Pulmonary artery endothelial cell (primary cell): ENCODE data around the gene CFAP68. TPM values are rescaled to one million over a fixed set of nuclear protein-coding genes. Genes with fewer than 3 reads are reported as not detected.
"Not testable (repeated sequence)": the region's sequence is repeated elsewhere in the genome, so short reads cannot be mapped to it uniquely, and the experiment has no call there.

ENCODE experiments used
- DNase-seq: peaks from one replicate; pipeline ENCODE4 v3.0.0-alpha.2; 2011; ENCODE audit warnings: low read depth, low spot score
- total RNA-seq: library from RNA; depleted of rRNA; stranded (reverse); fragments of >200 nt; gene quantifications from 2 replicates; pipeline ENCODE4 v1.2.3, GENCODE V29; 2014

Gene CFAP68
- total RNA-seq, 1 donor from 2014 or later, result 5.7 TPM

DNA sequence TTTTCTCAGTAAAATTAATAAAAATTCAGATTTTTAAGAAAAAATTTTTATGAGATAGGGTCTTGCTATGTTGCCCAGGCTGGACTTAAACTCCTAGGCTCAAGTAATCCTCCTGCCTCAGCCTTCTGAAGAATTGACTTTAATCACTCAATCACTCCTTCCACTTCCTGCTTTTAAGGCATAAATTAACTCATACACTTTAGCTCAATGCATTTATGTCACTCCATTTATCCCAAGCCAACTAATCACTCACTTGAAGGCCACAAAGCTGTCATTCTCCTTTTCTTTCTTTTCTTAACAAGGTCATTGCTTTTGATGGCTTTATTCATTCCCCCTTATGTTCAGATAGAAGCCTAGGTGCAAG, 8.8 kb upstream of the CFAP68 start:
- DNase-seq, result no peak

DNA sequence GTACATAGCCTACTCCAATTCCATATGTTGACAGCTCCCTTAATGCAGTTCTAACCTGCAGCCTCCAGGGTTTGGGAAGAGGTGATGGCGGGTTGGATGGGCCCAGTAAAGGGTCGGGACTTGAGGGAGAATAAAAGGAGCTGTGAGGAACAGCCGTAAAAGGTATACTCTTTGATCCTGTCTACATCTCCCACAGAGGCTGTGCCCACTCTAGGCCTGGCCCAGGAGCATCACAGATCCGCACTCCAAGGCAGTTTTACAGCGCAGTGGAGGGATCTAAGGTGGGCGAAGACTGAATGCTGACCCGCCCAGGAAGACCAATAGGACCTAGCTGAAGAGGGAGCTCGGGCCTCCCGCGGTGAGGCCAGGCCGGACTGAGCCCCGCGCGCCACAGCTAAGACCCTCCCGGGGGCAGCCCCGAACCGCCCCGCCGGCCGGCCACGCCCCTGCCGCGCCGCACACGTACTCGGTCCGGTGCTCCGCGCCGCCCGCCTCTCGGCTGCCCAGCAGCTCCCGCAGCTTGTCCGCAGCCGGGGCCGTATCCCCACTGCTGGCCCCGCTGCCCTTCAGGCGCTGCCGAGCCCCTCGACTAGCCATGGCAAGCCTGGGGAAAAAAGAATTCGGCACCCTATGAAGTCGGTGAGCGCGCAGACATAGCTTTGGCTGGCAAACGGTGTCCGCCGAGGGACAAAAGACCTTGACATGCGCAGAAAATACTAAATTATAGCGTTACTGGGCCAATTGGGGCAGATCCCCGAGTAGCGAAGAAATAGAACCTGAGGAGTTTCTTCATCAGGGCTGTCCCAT, 8.3 kb upstream of the CFAP68 start, which contains the start of gene ALG9:
Gene ALG9, minus strand, starts transcription at position 696 of the 807 bp plus-strand sequence. Its CDS starts 99 bp downstream, at position 597.
- peak; percentile 58 for DNase-seq

GRCh38 chr11:111871693-111872161, 7.6 kb upstream of the CFAP68 start:
- DNase-seq, result no peak

DNA sequence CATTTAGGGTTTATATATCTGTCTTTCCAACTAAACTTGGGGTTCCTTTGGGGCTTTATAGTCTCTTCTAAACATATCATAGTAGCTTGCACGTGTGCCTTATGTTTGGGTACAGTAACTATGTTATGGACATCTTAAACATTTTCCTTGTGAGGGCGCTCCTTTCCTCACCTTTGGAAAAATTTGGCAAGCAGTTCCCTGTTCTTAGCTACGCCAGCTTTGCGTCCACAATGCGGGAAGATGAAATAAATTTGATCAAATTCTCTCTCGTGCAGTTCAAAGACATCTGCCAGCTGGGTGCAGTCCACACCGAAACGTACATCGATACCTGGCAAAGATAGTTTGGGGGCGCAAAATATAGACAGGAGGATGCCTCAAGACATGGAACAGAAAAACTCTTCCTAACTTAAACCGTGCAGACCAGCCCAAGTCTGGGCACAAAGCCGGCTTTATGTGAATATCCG, 924 bp upstream of the CFAP68 start:
- no peak for DNase-seq

DNA sequence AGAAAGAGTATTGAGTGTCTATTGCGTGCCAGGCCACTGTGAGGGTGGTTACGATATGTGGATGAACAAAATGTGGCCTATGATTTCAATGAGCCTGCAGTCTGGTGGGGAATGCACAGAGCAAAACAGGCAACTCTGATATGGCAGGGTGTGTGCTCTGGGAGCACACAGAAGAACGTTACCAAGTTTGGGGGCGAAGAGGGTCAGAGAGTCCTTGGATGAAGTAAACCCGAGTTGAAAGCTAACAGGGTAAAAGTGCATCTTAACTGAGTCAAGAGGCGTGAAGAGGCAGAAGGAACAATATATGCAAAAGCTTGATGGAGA, 258 bp downstream of the CFAP68 start:
- DNase-seq, result no peak

- no peak for DNase-seq
Observed at GRCh38 chr11:111882202-111882601, 2.9 kb downstream of the CFAP68 start.

DNA sequence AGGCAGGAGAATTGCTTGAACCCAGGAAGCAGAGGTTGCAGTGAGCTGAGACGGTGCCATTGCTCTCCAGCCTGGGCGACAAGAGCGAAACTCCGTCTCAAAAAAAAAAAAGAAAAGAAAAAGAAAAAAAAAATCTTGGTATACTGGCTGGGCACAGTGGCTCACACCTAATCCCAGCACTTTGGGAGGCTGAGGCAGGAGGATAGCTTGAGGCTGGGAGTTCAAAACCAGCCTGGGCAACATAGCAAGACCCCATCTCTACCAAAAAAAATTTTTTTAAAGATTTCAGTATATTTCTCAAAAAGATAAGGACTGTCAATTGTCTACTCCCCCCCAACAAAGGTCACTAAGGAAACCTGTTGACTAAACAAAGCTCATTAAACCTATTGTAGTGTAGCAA, 5.7 kb downstream of the CFAP68 start:
- not testable (repeated sequence) for DNase-seq

DNA sequence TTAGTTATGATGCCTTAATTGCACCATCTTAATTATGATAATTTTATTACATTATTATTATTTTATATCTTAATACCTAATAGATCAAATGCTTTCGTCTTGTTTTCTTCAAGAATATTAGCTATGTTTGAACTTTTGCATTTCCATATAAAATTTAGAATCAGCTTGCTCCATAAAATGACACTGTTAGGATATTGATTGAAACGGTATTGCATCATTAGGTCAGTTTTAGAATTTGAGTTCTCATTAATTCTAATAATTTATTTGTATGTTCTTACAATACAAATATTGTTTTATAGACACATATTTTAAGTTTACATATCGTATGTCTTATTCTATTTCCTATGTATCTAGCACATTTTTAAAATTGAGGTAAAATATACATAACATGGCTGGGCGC, 6.7 kb downstream of the CFAP68 start:
- DNase-seq, result no peak

- no peak for DNase-seq
Observed at GRCh38 chr11:111886844-111887243, 7.5 kb downstream of the CFAP68 start.

DNA sequence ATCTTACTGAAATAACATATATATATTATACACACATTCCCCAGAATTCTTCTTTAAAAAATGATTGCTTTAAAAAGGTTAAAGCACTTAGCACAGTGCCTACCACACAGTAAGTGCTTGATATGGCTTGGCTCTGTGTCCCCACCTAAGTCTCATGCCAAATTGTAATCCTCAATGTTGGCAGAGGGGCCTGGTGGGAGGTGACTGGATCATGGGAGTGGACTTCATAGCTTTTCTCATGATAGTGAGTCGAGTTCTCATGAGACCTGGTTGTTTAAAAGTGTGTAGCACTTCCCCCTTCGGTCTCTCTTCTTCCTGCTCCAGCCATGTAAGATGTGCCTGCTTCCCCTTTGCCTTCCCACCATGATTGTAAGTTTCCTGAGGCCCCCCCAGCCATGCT, 26.1 kb downstream of the CFAP68 start:
- no peak for DNase-seq

- DNase-seq, result no peak
Observed at GRCh38 chr11:111906680-111907079, 27.3 kb downstream of the CFAP68 start.

GRCh38 chr11:111908639-111909305, 29.4 kb downstream of the CFAP68 start:
- DNase-seq, result no peak

DNA sequence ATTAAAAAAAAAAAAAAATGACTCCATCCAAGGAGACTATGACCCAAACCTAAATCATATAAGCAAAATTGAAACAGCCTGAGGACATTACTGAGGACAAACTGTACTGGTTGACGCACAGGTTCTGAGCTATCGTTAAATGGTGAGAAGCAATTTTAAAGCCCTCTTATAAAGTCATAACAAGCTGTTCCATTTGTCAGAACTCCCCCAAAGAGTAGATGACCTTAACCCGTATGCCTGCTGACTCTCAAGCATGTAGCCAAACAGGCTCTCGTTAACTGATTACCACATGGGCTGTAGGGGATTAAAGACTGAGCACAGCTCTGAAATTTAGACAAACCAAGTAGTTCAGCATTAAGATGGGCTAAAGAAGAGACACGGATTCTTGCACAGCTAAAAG, 30.0 kb downstream of the CFAP68 start:
- DNase-seq, result no peak

GRCh38 chr11:111910676-111911562, 31.6 kb downstream of the CFAP68 start:
- DNase-seq, result no peak

- no peak for DNase-seq
Observed at GRCh38 chr11:111911563-111912401, 32.4 kb downstream of the CFAP68 start, which contains the start of gene CRYAB. TSS of gene CRYAB (minus strand) at chr11:111911770. CDS start at chr11:111911724, 46 bp downstream.

GRCh38 chr11:111912535-111912934, 33.2 kb downstream of the CFAP68 start, which contains the start of gene HSPB2:
TSS of gene HSPB2 (plus strand) at chr11:111912734. CDS start at chr11:111912830, 96 bp downstream.
- no peak for DNase-seq

DNA sequence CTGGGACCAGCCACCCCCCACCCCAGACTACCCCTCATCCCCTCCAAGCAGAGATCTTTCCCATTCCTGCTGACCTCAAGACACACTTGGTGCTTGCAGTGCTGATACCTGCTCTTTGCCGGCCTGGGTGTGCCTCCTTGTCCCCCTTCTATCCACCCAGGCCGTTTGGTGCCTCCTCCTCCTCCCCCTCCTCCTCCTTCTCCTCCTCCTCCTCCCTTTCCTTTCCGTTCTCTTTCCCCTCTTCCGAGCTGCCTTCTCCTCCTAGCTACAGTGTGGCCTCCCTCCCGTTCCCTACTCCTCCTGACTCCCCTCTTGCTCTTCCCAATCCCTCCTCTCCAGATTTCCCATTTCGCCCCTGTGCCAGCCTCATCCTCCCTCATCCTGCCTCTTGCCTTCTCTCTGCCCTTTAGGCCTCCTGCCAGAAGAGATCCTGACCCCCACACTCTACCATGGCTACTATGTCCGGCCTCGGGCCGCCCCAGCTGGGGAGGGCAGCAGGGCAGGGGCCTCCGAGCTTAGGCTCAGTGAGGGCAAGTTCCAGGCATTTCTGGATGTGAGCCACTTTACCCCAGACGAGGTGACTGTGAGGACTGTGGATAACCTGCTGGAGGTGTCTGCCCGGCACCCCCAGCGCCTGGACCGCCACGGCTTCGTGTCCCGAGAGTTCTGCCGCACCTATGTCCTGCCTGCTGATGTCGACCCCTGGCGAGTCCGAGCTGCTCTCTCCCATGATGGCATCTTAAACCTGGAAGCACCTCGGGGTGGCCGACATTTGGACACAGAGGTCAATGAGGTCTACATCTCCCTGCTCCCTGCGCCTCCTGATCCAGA, 33.9 kb downstream of the CFAP68 start:
- DNase-seq, result no peak

DNA sequence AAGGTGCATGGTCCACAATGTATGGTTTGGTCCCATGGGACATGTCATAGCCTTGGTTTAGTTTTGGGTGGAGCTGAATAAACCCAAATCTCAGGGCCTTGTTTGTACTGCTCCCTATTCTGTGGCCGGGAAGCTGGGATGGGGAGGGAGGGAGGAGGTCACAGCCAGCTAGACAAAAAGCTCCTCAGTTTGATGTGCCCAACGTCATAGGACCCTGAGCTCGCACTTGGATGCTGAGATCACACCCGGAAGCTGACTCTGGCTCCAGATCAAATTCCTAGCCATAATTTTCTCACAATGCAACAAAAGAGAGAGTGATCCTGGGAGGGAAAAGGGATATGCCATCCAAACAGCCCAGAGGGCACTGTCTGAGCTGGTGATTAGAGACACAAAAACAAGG, 34.7 kb downstream of the CFAP68 start:
- no peak for DNase-seq

- DNase-seq, result no peak
Observed at GRCh38 chr11:111916768-111917167, 37.4 kb downstream of the CFAP68 start.

- no peak for DNase-seq
Observed at GRCh38 chr11:111917312-111917711, 38.0 kb downstream of the CFAP68 start.
